Epithelial cell of proximal tubule (primary cell): Measurements from ENCODE around the gene FAM24B. TPM values are rescaled to one million over a fixed set of nuclear protein-coding genes. Genes with fewer than 3 reads are reported as not detected.

Source experiments
- DNase-seq: peaks from one replicate; pipeline ENCODE4 v3.0.0-alpha.2; 2011; ENCODE audit warnings: low read depth
- H3K4me3 ChIP-seq: 2 replicates; pipeline ENCODE4 v1.5.1; 2011; ENCODE audit warnings: low read depth, mild to moderate bottlenecking, low read length
- CTCF ChIP-seq: conservative IDR thresholded peaks from 2 replicates; pipeline ENCODE4 v1.5.1; 2012; ENCODE audit warnings: low read depth, mild to moderate bottlenecking, low read length
- total RNA-seq: library from RNA; depleted of rRNA; stranded (reverse); fragments of >200 nt; gene quantifications from 2 replicates; pipeline ENCODE4 v1.2.3, GENCODE V29; 2015

Gene FAM24B
- total RNA-seq, 1 donor from 2014 or later, result 9.3 TPM

- H3K4me3 ChIP-seq, result no peak overlapping the region
- no peak for DNase-seq
- no peak for TF ChIP-seq CTCF
These were observed 40.5 kb downstream of the FAM24B start for GRCh38 chr10:122838880-122839279.

- H3K4me3 ChIP-seq, result no peak overlapping the region
- TF ChIP-seq CTCF, result no peak
- DNase-seq, result no peak
These were observed 43.5 kb downstream of the FAM24B start for GRCh38 chr10:122835908-122836307.

- no peak for TF ChIP-seq CTCF
- no peak overlapping the region for H3K4me3 ChIP-seq
- no peak for DNase-seq
These were observed 48.4 kb downstream of the FAM24B start for GRCh38 chr10:122830965-122831353.

- no peak for DNase-seq
- no peak for TF ChIP-seq CTCF
- H3K4me3 ChIP-seq, result no peak overlapping the region
These were observed 49.0 kb downstream of the FAM24B start for GRCh38 chr10:122830273-122830964.

GRCh38 chr10:122829454-122829853 lies 49.9 kb downstream of the FAM24B start:
- no peak for DNase-seq
- no peak for TF ChIP-seq CTCF
- no peak overlapping the region for H3K4me3 ChIP-seq

- DNase-seq, result no peak
- H3K4me3 ChIP-seq, result no peak overlapping the region
- TF ChIP-seq CTCF, result no peak
These were observed 50.6 kb downstream of the FAM24B start for GRCh38 chr10:122828716-122829255.

GRCh38 chr10:122827302-122827701 lies 52.1 kb downstream of the FAM24B start:
- no peak overlapping the region for H3K4me3 ChIP-seq
- DNase-seq, result no peak
- no peak for TF ChIP-seq CTCF
